PC-9 (cell line): ENCODE results near the gene INTS1.

Source experiments
- EZH2 ChIP-seq: fragments of 200-600 bp; sonication (generic); IDR thresholded peaks from 2 replicates; pipeline ENCODE4 v1.8.0; 2017; ENCODE audit warnings: antibody characterized with exemption, low read depth
- TF ChIP-seq, protein P1 (sequence below): fragments of 200-600 bp; sonication (generic); conservative IDR thresholded peaks from 2 replicates; pipeline ENCODE4 v1.6.1; 2017; ENCODE audit warnings: mixed run types, antibody characterized with exemption, mild to moderate bottlenecking, moderate library complexity

- TF ChIP-seq, protein P1, sequence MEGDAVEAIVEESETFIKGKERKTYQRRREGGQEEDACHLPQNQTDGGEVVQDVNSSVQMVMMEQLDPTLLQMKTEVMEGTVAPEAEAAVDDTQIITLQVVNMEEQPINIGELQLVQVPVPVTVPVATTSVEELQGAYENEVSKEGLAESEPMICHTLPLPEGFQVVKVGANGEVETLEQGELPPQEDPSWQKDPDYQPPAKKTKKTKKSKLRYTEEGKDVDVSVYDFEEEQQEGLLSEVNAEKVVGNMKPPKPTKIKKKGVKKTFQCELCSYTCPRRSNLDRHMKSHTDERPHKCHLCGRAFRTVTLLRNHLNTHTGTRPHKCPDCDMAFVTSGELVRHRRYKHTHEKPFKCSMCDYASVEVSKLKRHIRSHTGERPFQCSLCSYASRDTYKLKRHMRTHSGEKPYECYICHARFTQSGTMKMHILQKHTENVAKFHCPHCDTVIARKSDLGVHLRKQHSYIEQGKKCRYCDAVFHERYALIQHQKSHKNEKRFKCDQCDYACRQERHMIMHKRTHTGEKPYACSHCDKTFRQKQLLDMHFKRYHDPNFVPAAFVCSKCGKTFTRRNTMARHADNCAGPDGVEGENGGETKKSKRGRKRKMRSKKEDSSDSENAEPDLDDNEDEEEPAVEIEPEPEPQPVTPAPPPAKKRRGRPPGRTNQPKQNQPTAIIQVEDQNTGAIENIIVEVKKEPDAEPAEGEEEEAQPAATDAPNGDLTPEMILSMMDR = no peak
- TF ChIP-seq EZH2 = no peak
Observed at GRCh38 chr7:1460821-1461645, 43.2 kb downstream of the INTS1 start.
